ENCODE measurements around the gene SMG6.

- TF ChIP-seq EZH2 (IDR thresholded peaks at IDR 0.05; ENCODE audit: insufficient read depth, poor library complexity, severe bottlenecking): no peak
- TF ChIP-seq EZH2phosphoT487 (IDR thresholded peaks at IDR 0.05; ENCODE audit: insufficient read depth, low read depth): no peak
These were observed 180.8 kb downstream of the SMG6 start for GRCh38 chr17:2122641-2123302.
